ENCODE measurements around the gene ARID1B. TPM values are rescaled to one million over a fixed set of nuclear protein-coding genes. Genes with fewer than 3 reads are reported as not detected.

ARID1B gene
- total and polyA plus RNA-seq, 2 donors (not counting 1 experiment from before 2014, with no cell fraction given) = 47.2 to 280 TPM

DNA sequence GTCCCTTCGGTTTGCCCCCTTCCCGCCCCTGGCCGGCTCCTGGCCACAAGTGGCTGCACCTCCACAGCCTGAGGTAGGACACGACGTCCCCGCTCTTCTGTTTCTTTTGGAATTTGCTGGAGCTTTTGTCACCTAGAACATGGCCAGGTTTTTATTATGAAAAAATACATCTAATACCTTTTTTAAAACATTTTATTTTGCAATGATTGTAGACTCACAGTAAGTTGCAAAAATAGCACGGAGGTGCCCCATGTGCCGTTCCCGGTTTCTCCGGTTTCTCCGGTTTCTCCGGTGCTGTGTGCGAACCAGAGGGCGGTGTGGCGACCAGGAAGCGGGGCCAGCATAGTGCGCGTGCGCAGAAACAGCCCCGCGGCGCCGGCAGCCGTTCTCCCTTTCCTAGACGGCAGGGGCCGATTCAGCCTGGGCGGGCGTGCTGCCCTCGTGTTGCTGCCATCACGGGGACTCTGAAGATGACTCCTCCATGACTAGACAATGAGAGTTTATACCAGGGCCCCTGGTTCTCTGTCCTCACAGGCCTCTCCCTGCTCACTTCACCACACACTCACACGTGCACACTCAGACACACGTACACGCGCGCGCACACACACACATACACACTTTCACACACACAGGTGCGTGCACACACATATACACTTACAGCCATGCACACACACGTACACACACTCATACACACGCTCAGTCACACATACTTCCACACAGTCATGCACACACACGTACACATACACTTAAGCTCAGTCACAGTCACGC, 444.1 kb downstream of the ARID1B start:
- WGBS (ENCODE audit: insufficient coverage) = 25% methylated on average over 38 of the region's 41 CpGs
- Histone ChIP-seq H3K36me3 (replicated peaks in 1 of 2; ENCODE audit: control extremely low read depth in 1 of 2, control insufficient read depth in 1 of 2, extremely low read depth in 1 of 2, insufficient read depth in 2 of 2, low read length in 1 of 2) (no peaks in the 10 kb centered on the region), H3K4me2 (replicated peaks; ENCODE audit: low read depth, low read length, poor library complexity, severe bottlenecking) (peak overlapping the region; percentile 93), H4K20me1 (ENCODE audit: control insufficient read depth, insufficient read depth, low read length, poor library complexity, severe bottlenecking) (peaks cover 7% of the 10 kb centered on the region), H3K4me3 (ENCODE audit: control extremely low read depth in 1 of 5, extremely low read depth in 1 of 5, insufficient read depth in 1 of 5, low read depth in 2 of 5, low read length in 4 of 5) (peak overlapping the region; percentile 32 to 83 (median 56)), H3K27ac (ENCODE audit: low read length in 2 of 2) (no peak overlapping the region), H3K4me1 (ENCODE audit: control insufficient read depth in 2 of 2, insufficient read depth in 2 of 2, low read length in 2 of 2) (peaks cover 46% of the 10 kb centered on the region in 2 donors), H2AFZ (ENCODE audit: insufficient read depth, low read depth, low read length, poor library complexity, severe bottlenecking) (peak overlapping the region; percentile 78), H3K79me2 (ENCODE audit: control insufficient read depth, insufficient read depth, low read length) (no peaks in the 10 kb centered on the region), H3K9ac (ENCODE audit: low read length) (peak overlapping the region; percentile 68), H3K27me3 (replicated peaks in 1 of 4; ENCODE audit: control extremely low read depth in 1 of 4, control insufficient read depth in 3 of 4, insufficient read depth in 4 of 4, low read length in 3 of 4) (peaks cover 0 to 12% (median 0%) of the 10 kb centered on the region in 4 experiments), H3K9me3 (ENCODE audit: control extremely low read depth in 1 of 3, control insufficient read depth in 2 of 3, insufficient read depth in 1 of 3, low read length in 2 of 3) (peaks cover 0 to 11% (median 0%) of the 10 kb centered on the region in 3 donors)
- peaks cover 41% of the 10 kb centered on the region for H3K4me1 Mint-ChIP-seq
- intact Hi-C loops (cut with micrococcal nuclease) = no loop called here
- ATAC-seq (ENCODE audit: low read depth) (peak; percentile 37), DNase-seq (peak; percentile 83)
- H3K27ac Mint-ChIP-seq = peak overlapping the region; percentile 73
- H3K9me3 Mint-ChIP-seq (ENCODE audit: insufficient read depth) = no peaks in the 10 kb centered on the region
- peak overlapping the region; percentile 89 for H3K4me3 Mint-ChIP-seq
- POLR2A ChIA-PET = no interaction called here
- H3K27me3 Mint-ChIP-seq = no peaks in the 10 kb centered on the region
- CTCF ChIA-PET = interaction anchor here (1.1 to 1.6 kb wide), 3 partner anchors 14 to 54 kb away, joined by 3 to 5 read pairs (median 4); no protein-coding TSS in a partner anchor
- TF ChIP-seq EZH2 (IDR thresholded peaks at IDR 0.05; ENCODE audit: borderline replicate concordance, insufficient read depth, low read depth, low read length, poor library complexity, severe bottlenecking) = no peak
- TF ChIP-seq, protein P1, sequence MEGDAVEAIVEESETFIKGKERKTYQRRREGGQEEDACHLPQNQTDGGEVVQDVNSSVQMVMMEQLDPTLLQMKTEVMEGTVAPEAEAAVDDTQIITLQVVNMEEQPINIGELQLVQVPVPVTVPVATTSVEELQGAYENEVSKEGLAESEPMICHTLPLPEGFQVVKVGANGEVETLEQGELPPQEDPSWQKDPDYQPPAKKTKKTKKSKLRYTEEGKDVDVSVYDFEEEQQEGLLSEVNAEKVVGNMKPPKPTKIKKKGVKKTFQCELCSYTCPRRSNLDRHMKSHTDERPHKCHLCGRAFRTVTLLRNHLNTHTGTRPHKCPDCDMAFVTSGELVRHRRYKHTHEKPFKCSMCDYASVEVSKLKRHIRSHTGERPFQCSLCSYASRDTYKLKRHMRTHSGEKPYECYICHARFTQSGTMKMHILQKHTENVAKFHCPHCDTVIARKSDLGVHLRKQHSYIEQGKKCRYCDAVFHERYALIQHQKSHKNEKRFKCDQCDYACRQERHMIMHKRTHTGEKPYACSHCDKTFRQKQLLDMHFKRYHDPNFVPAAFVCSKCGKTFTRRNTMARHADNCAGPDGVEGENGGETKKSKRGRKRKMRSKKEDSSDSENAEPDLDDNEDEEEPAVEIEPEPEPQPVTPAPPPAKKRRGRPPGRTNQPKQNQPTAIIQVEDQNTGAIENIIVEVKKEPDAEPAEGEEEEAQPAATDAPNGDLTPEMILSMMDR (IDR thresholded peaks at IDR 0.05) = no peak

DNA sequence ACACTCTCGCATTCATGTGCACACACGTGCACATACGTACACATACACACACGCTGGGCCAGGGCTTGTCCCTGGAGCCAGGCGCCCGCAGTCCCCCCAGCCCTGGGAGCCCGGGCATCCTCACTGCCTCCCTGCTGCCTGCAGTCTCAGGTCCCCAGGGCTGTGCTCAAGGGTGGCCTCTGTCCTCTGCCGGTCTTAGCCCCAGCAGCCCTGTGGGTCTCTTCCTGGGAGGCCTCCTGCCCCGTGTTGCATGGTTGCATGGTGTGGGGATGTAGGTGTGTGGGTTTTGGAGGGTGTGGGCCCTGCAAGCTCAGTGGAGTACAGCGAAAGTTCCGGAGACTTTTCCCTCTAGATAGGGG, 444.6 kb downstream of the ARID1B start:
- peaks cover 46% of the 10 kb centered on the region in 2 donors for H3K4me1 ChIP-seq (ENCODE audit: control insufficient read depth in 2 of 2, insufficient read depth in 2 of 2, low read length in 2 of 2)
- Mint-ChIP-seq H3K4me1 (peaks cover 41% of the 10 kb centered on the region), H3K27ac (peak overlapping the region; percentile 73), H3K27me3 (no peaks in the 10 kb centered on the region), H3K9me3 (ENCODE audit: insufficient read depth) (no peaks in the 10 kb centered on the region), H3K4me3 (peak overlapping the region; percentile 89)
- H3K36me3 ChIP-seq (replicated peaks in 1 of 2; ENCODE audit: control extremely low read depth in 1 of 2, control insufficient read depth in 1 of 2, extremely low read depth in 1 of 2, insufficient read depth in 2 of 2, low read length in 1 of 2) = no peaks in the 10 kb centered on the region
- peak overlapping the region; percentile 68 for H3K9ac ChIP-seq (ENCODE audit: low read length)
- H2AFZ ChIP-seq (ENCODE audit: insufficient read depth, low read depth, low read length, poor library complexity, severe bottlenecking) = peak overlapping the region; percentile 78
- H3K79me2 ChIP-seq (ENCODE audit: control insufficient read depth, insufficient read depth, low read length) = no peaks in the 10 kb centered on the region
- H3K4me3 ChIP-seq (ENCODE audit: control extremely low read depth in 1 of 5, extremely low read depth in 1 of 5, insufficient read depth in 1 of 5, low read depth in 2 of 5, low read length in 4 of 5) = no peak overlapping the region
- DNase-seq (no peak), ATAC-seq (ENCODE audit: low read depth) (no peak)
- H3K9me3 ChIP-seq (ENCODE audit: control extremely low read depth in 1 of 3, control insufficient read depth in 2 of 3, insufficient read depth in 1 of 3, low read length in 2 of 3) = peaks cover 0 to 11% (median 0%) of the 10 kb centered on the region in 3 donors
- H4K20me1 ChIP-seq (ENCODE audit: control insufficient read depth, insufficient read depth, low read length, poor library complexity, severe bottlenecking) = peaks cover 7% of the 10 kb centered on the region
- TF ChIP-seq, protein P1 (IDR thresholded peaks at IDR 0.05) = no peak
- no peak for TF ChIP-seq EZH2 (IDR thresholded peaks at IDR 0.05; ENCODE audit: borderline replicate concordance, insufficient read depth, low read depth, low read length, poor library complexity, severe bottlenecking)
- WGBS (ENCODE audit: insufficient coverage) = 94% methylated on average over 9 of the region's 11 CpGs
- peaks cover 0 to 12% (median 0%) of the 10 kb centered on the region in 4 experiments for H3K27me3 ChIP-seq (replicated peaks in 1 of 4; ENCODE audit: control extremely low read depth in 1 of 4, control insufficient read depth in 3 of 4, insufficient read depth in 4 of 4, low read length in 3 of 4)
- ChIA-PET POLR2A (no interaction called here), CTCF (interaction anchor here (1.1 to 1.6 kb wide), 3 partner anchors 14 to 54 kb away, joined by 3 to 5 read pairs (median 4); no protein-coding TSS in a partner anchor)
- peak overlapping the region; percentile 93 for H3K4me2 ChIP-seq (replicated peaks; ENCODE audit: low read depth, low read length, poor library complexity, severe bottlenecking)
- intact Hi-C loops (cut with micrococcal nuclease) = loop anchor here (2.0 kb wide), 1 partner anchor 15 kb away; no protein-coding TSS in a partner anchor
- no peak overlapping the region for H3K27ac ChIP-seq (ENCODE audit: low read length in 2 of 2)
